ENCODE results near the gene KRTAP10-1.
"Not testable (repeated sequence)": the region's sequence is repeated elsewhere in the genome, so short reads cannot be mapped to it uniquely, and the experiment has no call there.

The KRTAP10-1 gene

GRCh38 chr21:44510109-44510507, 29.9 kb downstream of the KRTAP10-1 start:
- Histone ChIP-seq H3K9me3 (ENCODE audit: control insufficient read depth in 1 of 2, low read length in 2 of 2) (no peaks in the 10 kb centered on the region), H3K4me3 (ENCODE audit: low read depth in 1 of 2, low read length in 2 of 2) (no peak overlapping the region), H3K36me3 (ENCODE audit: control insufficient read depth in 1 of 2, insufficient read depth in 2 of 2, low read length in 2 of 2) (no peaks in the 10 kb centered on the region), H3K27me3 (ENCODE audit: low read depth, low read length) (no peaks in the 10 kb centered on the region), H3K4me1 (ENCODE audit: control insufficient read depth in 1 of 2, insufficient read depth in 2 of 2, low read length in 2 of 2) (peaks cover 0 to 7% of the 10 kb centered on the region in 2 donors), H3K27ac (ENCODE audit: low read length) (no peak overlapping the region)

GRCh38 chr21:44509539-44509938, 30.5 kb downstream of the KRTAP10-1 start:
- no peaks in the 10 kb centered on the region for H3K36me3 ChIP-seq (ENCODE audit: control insufficient read depth in 1 of 2, insufficient read depth in 2 of 2, low read length in 2 of 2)
- H3K27me3 ChIP-seq (ENCODE audit: low read depth, low read length): no peaks in the 10 kb centered on the region
- no peaks in the 10 kb centered on the region for H3K9me3 ChIP-seq (ENCODE audit: control insufficient read depth in 1 of 2, low read length in 2 of 2)
- no peak overlapping the region for H3K27ac ChIP-seq (ENCODE audit: low read length)
- peaks cover 0 to 7% of the 10 kb centered on the region in 2 donors for H3K4me1 ChIP-seq (ENCODE audit: control insufficient read depth in 1 of 2, insufficient read depth in 2 of 2, low read length in 2 of 2)
- H3K4me3 ChIP-seq (ENCODE audit: low read depth in 1 of 2, low read length in 2 of 2): no peak overlapping the region

GRCh38 chr21:44508711-44509445, 31.1 kb downstream of the KRTAP10-1 start:
- no peaks in the 10 kb centered on the region for H3K36me3 ChIP-seq (ENCODE audit: control insufficient read depth in 1 of 2, insufficient read depth in 2 of 2, low read length in 2 of 2)
- no peaks in the 10 kb centered on the region for H3K9me3 ChIP-seq (ENCODE audit: control insufficient read depth in 1 of 2, low read length in 2 of 2)
- H3K4me1 ChIP-seq (ENCODE audit: control insufficient read depth in 1 of 2, insufficient read depth in 2 of 2, low read length in 2 of 2): peaks cover 0 to 7% of the 10 kb centered on the region in 2 donors
- no peak overlapping the region for H3K27ac ChIP-seq (ENCODE audit: low read length)
- H3K4me3 ChIP-seq (ENCODE audit: low read depth in 1 of 2, low read length in 2 of 2): no peak overlapping the region
- no peaks in the 10 kb centered on the region for H3K27me3 ChIP-seq (ENCODE audit: low read depth, low read length)

- H3K27ac ChIP-seq (ENCODE audit: low read length): no peak overlapping the region
Observed at GRCh38 chr21:44508426-44508710, 31.6 kb downstream of the KRTAP10-1 start.

GRCh38 chr21:44507673-44508425, 32.1 kb downstream of the KRTAP10-1 start:
- Histone ChIP-seq H3K27ac (ENCODE audit: low read length) (no peak overlapping the region), H3K36me3 (ENCODE audit: control insufficient read depth in 1 of 2, insufficient read depth in 2 of 2, low read length in 2 of 2) (no peaks in the 10 kb centered on the region), H3K27me3 (ENCODE audit: low read depth, low read length) (no peaks in the 10 kb centered on the region), H3K9me3 (ENCODE audit: control insufficient read depth in 1 of 2, low read length in 2 of 2) (no peaks in the 10 kb centered on the region), H3K4me1 (ENCODE audit: control insufficient read depth in 1 of 2, insufficient read depth in 2 of 2, low read length in 2 of 2) (peaks cover 0 to 7% of the 10 kb centered on the region in 2 donors), H3K4me3 (ENCODE audit: low read depth in 1 of 2, low read length in 2 of 2) (no peak overlapping the region)

More at GRCh38 chr21:44508426-44508710, 31.6 kb downstream of the KRTAP10-1 start:
- H3K36me3 ChIP-seq (ENCODE audit: control insufficient read depth in 1 of 2, insufficient read depth in 2 of 2, low read length in 2 of 2): no peaks in the 10 kb centered on the region
- H3K27me3 ChIP-seq (ENCODE audit: low read depth, low read length): no peaks in the 10 kb centered on the region
- H3K9me3 ChIP-seq (ENCODE audit: control insufficient read depth in 1 of 2, low read length in 2 of 2): no peaks in the 10 kb centered on the region
- no peak overlapping the region for H3K4me3 ChIP-seq (ENCODE audit: low read depth in 1 of 2, low read length in 2 of 2)
- peaks cover 0 to 7% of the 10 kb centered on the region in 2 donors for H3K4me1 ChIP-seq (ENCODE audit: control insufficient read depth in 1 of 2, insufficient read depth in 2 of 2, low read length in 2 of 2)

- no peaks in the 10 kb centered on the region for H3K9me3 ChIP-seq (ENCODE audit: control insufficient read depth in 1 of 2, low read length in 2 of 2)
- no peaks in the 10 kb centered on the region for H3K27me3 ChIP-seq (ENCODE audit: low read depth, low read length)
- H3K4me1 ChIP-seq (ENCODE audit: control insufficient read depth in 1 of 2, insufficient read depth in 2 of 2, low read length in 2 of 2): peaks cover 0 to 7% of the 10 kb centered on the region in 2 donors
- no peak overlapping the region for H3K4me3 ChIP-seq (ENCODE audit: low read depth in 1 of 2, low read length in 2 of 2)
- H3K36me3 ChIP-seq (ENCODE audit: control insufficient read depth in 1 of 2, insufficient read depth in 2 of 2, low read length in 2 of 2): no peaks in the 10 kb centered on the region
- no peak overlapping the region for H3K27ac ChIP-seq (ENCODE audit: low read length)
Observed at GRCh38 chr21:44506279-44507255, 33.4 kb downstream of the KRTAP10-1 start.

- no peak overlapping the region for H3K27ac ChIP-seq (ENCODE audit: low read length)
- H3K27me3 ChIP-seq (ENCODE audit: low read depth, low read length): no peaks in the 10 kb centered on the region
- H3K4me3 ChIP-seq (ENCODE audit: low read depth in 1 of 2, low read length in 2 of 2): no peak overlapping the region
Observed at GRCh38 chr21:44505673-44506278, 34.2 kb downstream of the KRTAP10-1 start.

GRCh38 chr21:44503901-44504399, 36.0 kb downstream of the KRTAP10-1 start:
- Histone ChIP-seq H3K4me3 (ENCODE audit: low read depth in 1 of 2, low read length in 2 of 2) (no peak overlapping the region), H3K27me3 (ENCODE audit: low read depth, low read length) (no peaks in the 10 kb centered on the region), H3K9me3 (ENCODE audit: control insufficient read depth in 1 of 2, low read length in 2 of 2) (no peaks in the 10 kb centered on the region), H3K27ac (ENCODE audit: low read length) (no peak overlapping the region), H3K4me1 (ENCODE audit: control insufficient read depth in 1 of 2, insufficient read depth in 2 of 2, low read length in 2 of 2) (no peaks in the 10 kb centered on the region), H3K36me3 (ENCODE audit: control insufficient read depth in 1 of 2, insufficient read depth in 2 of 2, low read length in 2 of 2) (no peaks in the 10 kb centered on the region)

More at GRCh38 chr21:44505673-44506278, 34.2 kb downstream of the KRTAP10-1 start:
- no peaks in the 10 kb centered on the region for H3K36me3 ChIP-seq (ENCODE audit: control insufficient read depth in 1 of 2, insufficient read depth in 2 of 2, low read length in 2 of 2)
- H3K9me3 ChIP-seq (ENCODE audit: control insufficient read depth in 1 of 2, low read length in 2 of 2): no peaks in the 10 kb centered on the region
- H3K4me1 ChIP-seq (ENCODE audit: control insufficient read depth in 1 of 2, insufficient read depth in 2 of 2, low read length in 2 of 2): peaks cover 0 to 6% of the 10 kb centered on the region in 2 donors

GRCh38 chr21:44503006-44503889, 36.7 kb downstream of the KRTAP10-1 start:
- H3K36me3 ChIP-seq (ENCODE audit: control insufficient read depth in 1 of 2, insufficient read depth in 2 of 2, low read length in 2 of 2); H3K27ac ChIP-seq (ENCODE audit: low read length); H3K27me3 ChIP-seq (ENCODE audit: low read depth, low read length); H3K4me1 ChIP-seq (ENCODE audit: control insufficient read depth in 1 of 2, insufficient read depth in 2 of 2, low read length in 2 of 2); H3K4me3 ChIP-seq (ENCODE audit: low read depth in 1 of 2, low read length in 2 of 2); H3K9me3 ChIP-seq (ENCODE audit: control insufficient read depth in 1 of 2, low read length in 2 of 2): not testable (repeated sequence)

Measured in muscle layer of duodenum (tissue), 2 donors.